GM13976 (cell line): ENCODE results near the gene EP400.

Experiments
- DNase-seq: peaks from one replicate; pipeline ENCODE4 v3.0.0; 2012; ENCODE audit warnings: low spot score
- CTCF ChIP-seq: IDR thresholded peaks from 2 replicates; pipeline ENCODE4 v1.5.1; 2012; ENCODE audit warnings: borderline replicate concordance, mild to moderate bottlenecking; ENCODE audit not compliant: insufficient read depth; ENCODE audit errors: extremely low read depth, missing control alignments, control extremely low read depth
- in situ Hi-C: fragments of 300-500 bp; cut with MboI; formaldehyde crosslinking; loops from one replicate; pipeline ENCODE4 v1.12.0; 2022; ENCODE audit warnings: low sequenced_read_pairs, mixed read lengths, inconsistent platforms; ENCODE audit not compliant: unreplicated experiment

The EP400 gene

GRCh38 chr12:131917139-131917710 is 32.5 kb upstream of the EP400 start:
- no peak for TF ChIP-seq CTCF
- no peak for DNase-seq
- in situ Hi-C loops, result no loop called here

GRCh38 chr12:131917711-131918306 is 31.9 kb upstream of the EP400 start:
- TF ChIP-seq CTCF, result no peak
- in situ Hi-C loops, result no loop called here
- no peak for DNase-seq

DNA sequence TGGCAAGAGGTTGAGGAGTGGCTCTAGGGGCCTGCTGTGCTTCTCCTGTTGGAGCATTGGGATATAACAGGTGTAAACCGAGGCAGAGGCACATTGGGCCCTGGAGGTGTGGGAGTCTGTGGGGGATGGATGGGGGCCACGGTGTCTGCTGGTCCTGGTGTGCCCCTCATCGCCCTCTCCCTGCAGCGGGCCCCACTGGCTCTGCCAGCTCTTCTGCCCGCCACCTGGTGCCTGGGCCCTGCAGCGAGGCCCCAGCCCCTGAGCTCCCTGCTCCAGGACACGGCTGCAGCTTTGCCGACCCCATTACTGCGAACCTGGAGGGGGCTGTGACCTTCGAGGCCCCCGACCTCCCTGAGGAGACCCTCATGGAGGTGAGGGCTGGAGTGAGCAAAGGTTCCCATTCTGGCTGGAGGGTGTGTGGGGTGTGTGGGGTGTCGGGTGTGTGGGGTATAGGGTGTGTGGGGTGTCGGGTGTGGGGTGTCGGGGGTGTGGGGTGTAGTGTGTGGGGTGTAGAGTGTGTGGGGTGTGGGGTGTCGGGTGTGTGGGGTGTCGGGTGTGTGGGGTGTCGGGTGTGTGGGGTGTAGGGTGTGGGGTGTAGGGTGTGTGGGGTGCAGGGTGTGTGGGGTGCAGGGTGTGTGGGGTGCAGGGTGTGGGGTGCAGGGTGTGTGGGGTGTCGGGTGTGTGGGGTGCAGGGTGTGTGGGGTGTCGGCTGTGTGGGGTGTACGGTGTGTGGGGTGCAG is 31.3 kb upstream of the EP400 start:
- no peak for TF ChIP-seq CTCF
- in situ Hi-C loops, result no loop called here

DNA sequence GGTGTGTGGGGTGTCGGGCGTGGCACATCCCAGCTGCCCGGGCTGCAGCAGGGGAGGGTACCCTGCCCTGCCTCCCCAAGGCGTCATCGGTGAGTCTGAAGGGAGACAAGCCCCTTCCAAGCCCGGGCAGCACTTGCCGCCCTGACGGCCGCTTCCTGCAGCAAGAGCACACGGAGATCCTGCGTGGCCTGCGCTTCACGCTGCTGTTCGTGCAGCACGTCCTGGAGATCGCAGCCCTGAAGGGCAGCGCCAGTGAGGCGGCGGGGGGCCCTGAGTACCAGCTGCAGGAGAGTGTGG is 30.7 kb upstream of the EP400 start:
- in situ Hi-C loops, result no loop called here
- no peak for DNase-seq
- no peak for TF ChIP-seq CTCF

More for the DNA sequence above, 31.3 kb upstream of the EP400 start:
- no peak for DNase-seq

GRCh38 chr12:131919366-131920156 is 30.2 kb upstream of the EP400 start:
- DNase-seq, result no peak
- TF ChIP-seq CTCF, result no peak
- in situ Hi-C loops, result no loop called here

DNA sequence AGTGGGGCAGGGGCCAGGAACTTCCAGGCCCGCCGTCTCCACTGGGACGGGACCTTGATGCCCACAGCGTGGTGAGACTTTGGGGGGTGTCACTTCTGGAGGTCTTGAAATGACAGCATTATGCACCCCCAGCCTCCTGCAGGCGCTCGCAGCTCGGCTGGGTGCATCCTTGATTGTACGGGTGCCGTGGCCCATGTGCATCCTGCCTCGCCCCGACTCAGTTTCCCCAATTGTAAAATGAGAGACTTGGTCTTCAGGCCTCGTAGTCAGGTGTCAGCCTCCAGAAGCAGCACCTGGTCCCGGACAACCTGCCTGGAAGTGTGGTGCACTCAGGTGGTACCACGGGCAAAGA is 29.6 kb upstream of the EP400 start:
- in situ Hi-C loops, result no loop called here
- no peak for TF ChIP-seq CTCF
- no peak for DNase-seq
